ENCODE measurements around the gene PILRA. TPM values are rescaled to one million over a fixed set of nuclear protein-coding genes. Genes with fewer than 3 reads are reported as not detected.
"Not testable (repeated sequence)": the region's sequence is repeated elsewhere in the genome, so short reads cannot be mapped to it uniquely, and the experiment has no call there.

PILRA gene
- total and polyA plus RNA-seq, 2 of the 13 experiments (the other 11 are each of a cell fraction or from before 2014, with no cell fraction given) = 0.13 to 1.3 TPM

DNA sequence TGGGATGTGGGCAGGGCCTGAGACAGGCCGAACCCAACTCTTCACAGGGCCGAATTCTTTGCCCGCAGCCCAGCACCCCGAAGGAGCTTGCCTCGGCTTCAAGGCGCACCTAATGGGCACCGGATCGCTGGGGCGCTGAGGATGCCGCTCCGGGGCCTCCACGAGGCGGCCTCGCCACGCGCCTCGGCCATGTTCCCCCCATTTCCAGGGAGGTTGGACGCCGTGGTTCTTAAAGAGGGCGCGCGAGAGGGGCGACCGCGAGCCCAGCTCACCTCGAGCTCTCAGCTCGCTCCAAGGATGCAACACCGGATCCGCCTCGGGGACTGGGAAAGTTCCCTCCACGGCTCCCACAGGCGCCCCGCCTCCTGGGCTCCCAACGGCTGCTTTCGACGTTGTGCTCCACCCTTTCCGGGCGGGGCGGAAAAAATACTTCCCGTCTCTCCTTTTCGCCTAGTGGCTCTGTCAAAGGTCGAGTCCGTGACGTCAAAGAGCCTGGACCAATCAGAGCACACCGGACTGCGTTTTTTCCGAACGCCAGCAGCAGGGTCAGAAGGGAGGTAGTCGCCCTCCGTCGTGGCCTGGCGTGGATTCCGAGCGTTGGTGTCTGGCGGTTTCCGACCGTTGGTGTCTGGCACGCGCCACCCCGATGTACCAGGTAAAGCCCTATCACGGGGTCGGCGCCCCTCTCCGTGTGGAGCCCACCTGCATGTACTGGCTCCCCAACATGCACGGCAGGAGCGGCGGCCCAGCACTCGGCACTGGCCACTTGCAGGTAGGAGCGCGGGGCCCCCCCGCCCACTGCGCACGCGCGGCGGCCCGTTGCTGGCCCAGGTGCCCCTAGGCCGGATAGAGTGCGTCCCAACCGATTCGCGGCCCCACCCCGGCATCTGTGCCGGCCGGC is 37.5 kb upstream of the PILRA start (continued):
- TF ChIP-seq RFX5 (IDR thresholded peaks at IDR 0.05; ENCODE audit: low read depth, low read length) = peak; percentile 71; the same call in 1 of the 2 replicates

DNA sequence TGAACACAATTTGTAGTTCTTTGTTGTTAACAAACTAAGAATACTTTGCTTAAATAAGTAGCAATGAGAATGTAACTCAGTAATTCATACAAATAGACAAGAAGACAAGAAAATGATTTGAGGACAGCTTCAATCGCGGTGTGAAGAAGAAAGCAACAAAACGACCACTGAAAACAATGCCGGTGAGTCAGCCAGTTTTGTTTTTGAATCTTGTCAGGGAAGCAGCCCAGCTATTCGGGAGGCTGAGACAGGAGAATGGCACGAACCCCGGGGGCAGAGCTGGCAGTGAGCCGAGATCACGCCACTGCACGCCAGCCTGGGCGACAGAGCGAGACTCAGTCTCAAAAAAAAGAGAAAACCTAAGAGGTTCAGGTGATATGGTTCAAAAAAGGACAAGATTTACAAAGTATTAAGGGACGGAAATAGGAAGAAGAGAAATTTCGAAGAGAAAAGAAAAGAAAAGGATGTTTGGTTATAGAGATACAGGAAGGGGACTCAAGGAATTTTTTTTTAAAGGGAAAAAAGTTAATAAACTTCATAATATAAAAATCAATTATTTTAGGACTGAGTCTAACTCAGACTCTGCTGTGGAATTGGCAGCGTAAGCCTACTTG is 35.1 kb upstream of the PILRA start:
- TSS peak; percentile 36 for BruUV-seq (replicated peaks)
- H3K9ac ChIP-seq (ENCODE audit: insufficient read depth, low read depth, low read length); H3K9me3 ChIP-seq (ENCODE audit: low read length); DNase-seq (ENCODE audit: low spot score); POLR2A ChIA-PET; H3K27me3 ChIP-seq (ENCODE audit: control insufficient read depth in 1 of 2, insufficient read depth in 2 of 2, low read length in 2 of 2); CTCF ChIA-PET (ENCODE audit: low intra/inter-chr PET ratio, low total read pairs); ATAC-seq; FAIRE-seq; H2AFZ ChIP-seq (ENCODE audit: low read length); in situ Hi-C loops (cut with HindIII; ENCODE audit: extremely low pct_ligation_motif_present, low pct_unique_long_range_greater_than_20kb); H3K4me2 ChIP-seq (ENCODE audit: low read depth, low read length); intact Hi-C loops (cut with micrococcal nuclease; ENCODE audit: unreplicated experiment); H4K20me1 ChIP-seq (ENCODE audit: insufficient read depth, low read length); H3K4me3 ChIP-seq (replicated peaks in 1 of 3; ENCODE audit: insufficient read depth in 1 of 3, low read depth in 2 of 3, low read length in 3 of 3); H3K27ac ChIP-seq (ENCODE audit: extremely low read length, insufficient read depth, low read length): not testable (repeated sequence)
- Histone ChIP-seq H3K36me3 (replicated peaks in 1 of 2; ENCODE audit: control insufficient read depth in 1 of 2, insufficient read depth in 2 of 2, low read length in 2 of 2) (peaks cover 4 to 21% of the 10 kb centered on the region in 2 experiments; a peak in 3 of 5 replicates), H3K79me2 (ENCODE audit: insufficient read depth, low read length) (peaks cover 12% of the 10 kb centered on the region), H3K4me1 (ENCODE audit: insufficient read depth, low read length) (peaks cover 11% of the 10 kb centered on the region)
- WGBS (ENCODE audit: low lambda C conversion rate) = 96% methylated on average over 15 of the region's 15 CpGs

DNA sequence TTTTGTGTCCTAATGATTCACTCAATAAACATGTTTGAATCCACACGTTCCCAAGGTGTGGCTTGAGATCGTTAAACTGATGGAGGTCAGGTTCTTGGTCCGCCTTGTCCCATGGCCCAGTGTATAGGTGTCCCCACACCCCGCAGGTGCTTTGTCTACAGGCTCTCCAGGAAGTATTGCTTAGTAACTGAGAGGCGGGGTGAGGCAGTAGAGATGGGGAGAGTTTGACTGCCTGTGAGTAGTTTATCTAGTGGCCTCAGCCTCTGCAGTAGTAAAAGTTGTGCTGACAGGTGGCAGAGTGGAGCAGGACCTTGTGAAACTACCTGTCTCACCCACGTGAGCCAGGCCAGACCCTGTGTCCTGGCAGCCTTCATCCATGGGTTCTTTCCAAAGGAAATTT is 32.0 kb upstream of the PILRA start:
- H4K20me1 ChIP-seq (ENCODE audit: insufficient read depth, low read length); in situ Hi-C loops (cut with HindIII; ENCODE audit: extremely low pct_ligation_motif_present, low pct_unique_long_range_greater_than_20kb); BruUV-seq (replicated peaks); H3K9ac ChIP-seq (ENCODE audit: insufficient read depth, low read depth, low read length); POLR2A ChIA-PET; H3K9me3 ChIP-seq (ENCODE audit: low read length); CTCF ChIA-PET (ENCODE audit: low intra/inter-chr PET ratio, low total read pairs); H3K4me2 ChIP-seq (ENCODE audit: low read depth, low read length); H2AFZ ChIP-seq (ENCODE audit: low read length); FAIRE-seq; DNase-seq (ENCODE audit: low spot score); ATAC-seq; H3K27ac ChIP-seq (ENCODE audit: extremely low read length, insufficient read depth, low read length); H3K27me3 ChIP-seq (ENCODE audit: control insufficient read depth in 1 of 2, insufficient read depth in 2 of 2, low read length in 2 of 2); H3K4me3 ChIP-seq (replicated peaks in 1 of 3; ENCODE audit: insufficient read depth in 1 of 3, low read depth in 2 of 3, low read length in 3 of 3); H3K79me2 ChIP-seq (ENCODE audit: insufficient read depth, low read length): not testable (repeated sequence)
- peaks cover 4 to 28% of the 10 kb centered on the region in 2 experiments; a peak in 3 of 5 replicates for H3K36me3 ChIP-seq (replicated peaks in 1 of 2; ENCODE audit: control insufficient read depth in 1 of 2, insufficient read depth in 2 of 2, low read length in 2 of 2)
- intact Hi-C loops (cut with micrococcal nuclease; ENCODE audit: unreplicated experiment) = loop anchor here (10.0 kb wide), 1 partner anchor 96 kb away; no protein-coding TSS in a partner anchor
- WGBS (ENCODE audit: low lambda C conversion rate) = 91% methylated on average over 6 of the region's 6 CpGs
- peaks cover 22% of the 10 kb centered on the region for H3K4me1 ChIP-seq (ENCODE audit: insufficient read depth, low read length)

Data from HepG2 (cell line).